ENCODE results near the gene UFL1.

The UFL1 gene

DNA sequence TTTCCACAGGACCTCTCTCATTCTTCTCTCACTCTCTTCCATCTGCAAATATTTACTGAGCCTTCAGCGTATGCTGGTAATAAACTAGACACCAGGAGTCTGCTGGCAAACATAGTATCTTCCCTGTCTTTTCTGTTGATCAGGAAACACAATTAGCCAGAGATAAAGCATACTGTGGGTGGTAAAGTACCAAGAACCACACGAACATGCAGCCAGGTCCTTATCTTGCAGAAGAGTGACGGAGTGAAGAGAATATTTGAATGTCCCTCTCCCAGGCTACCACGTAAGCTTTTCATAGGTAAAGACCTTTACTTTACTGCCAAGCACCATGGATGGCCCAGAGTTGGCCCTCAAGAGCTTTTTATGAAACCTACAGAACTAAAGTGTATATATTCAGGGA, 54.6 kb downstream of the UFL1 start:
- DNase-seq, result no peak

DNA sequence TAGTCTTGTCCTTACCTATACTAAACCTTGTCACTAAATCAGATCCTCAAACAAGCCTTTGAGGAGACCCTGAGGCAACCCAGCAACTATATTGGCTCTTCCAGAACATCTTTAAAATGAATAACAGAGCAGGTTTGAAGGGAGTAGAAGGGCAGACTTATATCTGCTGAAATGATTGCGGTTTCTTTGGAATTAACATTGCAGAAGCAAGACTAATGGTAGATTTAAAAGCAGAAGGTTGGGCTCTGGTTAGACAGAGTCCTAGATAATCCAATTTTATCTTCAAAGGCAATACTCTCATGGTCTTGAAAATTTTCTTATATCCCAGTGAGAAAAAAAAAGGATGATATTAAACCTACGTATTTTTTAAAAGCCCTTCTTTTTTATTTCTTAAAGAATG, 60.4 kb downstream of the UFL1 start:
- no peak for DNase-seq

DNA sequence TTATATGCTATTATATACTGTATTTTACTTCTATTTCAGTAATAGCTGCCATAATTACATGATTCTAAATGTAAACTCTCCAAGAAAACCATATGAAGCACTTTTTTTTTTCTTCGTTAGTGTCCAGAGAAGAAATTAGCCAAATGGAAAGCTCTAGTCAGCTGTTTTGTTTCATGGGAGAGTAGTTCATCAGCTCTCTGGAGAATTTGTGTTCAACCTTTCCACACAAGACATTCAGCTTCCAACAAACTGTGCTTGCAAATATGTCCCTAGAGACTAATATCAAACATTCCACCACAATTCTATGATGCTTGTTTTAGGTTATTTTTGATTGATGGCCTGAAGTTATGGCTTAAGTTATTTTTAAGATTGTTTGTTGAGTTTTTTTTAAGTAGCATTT, 60.8 kb downstream of the UFL1 start:
- DNase-seq, result no peak

DNA sequence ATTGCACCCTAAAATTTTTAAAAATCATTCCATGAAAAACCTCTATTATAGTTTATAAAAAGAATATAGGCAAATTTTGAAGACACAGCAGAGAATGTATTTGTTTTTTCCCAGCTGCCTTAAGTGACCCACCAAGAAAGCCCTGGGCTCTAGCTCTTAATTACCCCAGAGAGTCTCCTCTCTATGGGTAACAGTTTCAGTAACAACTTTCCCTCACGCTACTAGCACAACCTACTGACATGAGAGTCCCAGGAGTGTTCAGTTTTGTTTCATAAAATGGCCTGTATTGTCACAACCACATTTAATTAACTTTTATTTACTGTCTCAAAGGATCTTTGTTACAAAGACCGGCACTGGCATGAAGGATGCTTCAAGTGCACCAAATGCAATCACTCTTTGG, 82.8 kb downstream of the UFL1 start:
- DNase-seq, result no peak
